OCI-M2 (cell line): ENCODE measurements around the gene CLCN7.

Experiments
- DNase-seq: peaks from one replicate; lab custom pipeline; 2025; ENCODE audit not compliant: unreplicated experiment; lab: John Stamatoyannopoulos, UW

CLCN7 gene

GRCh38 chr16:1474796-1475551 lies at the start of gene CLCN7:
Gene CLCN7, minus strand, starts transcription at chr16:1475028. Its CDS starts 54 bp downstream, at chr16:1474974.
- no peak for DNase-seq

GRCh38 chr16:1524366-1524765 lies 49.5 kb upstream of the CLCN7 start:
- DNase-seq, result no peak

- no peak for DNase-seq
Measured at GRCh38 chr16:1523581-1524245, 48.9 kb upstream of the CLCN7 start.

- no peak for DNase-seq
Measured at GRCh38 chr16:1520461-1520860, 45.6 kb upstream of the CLCN7 start.

GRCh38 chr16:1519831-1520230 lies 45.0 kb upstream of the CLCN7 start:
- no peak for DNase-seq

- DNase-seq, result no peak
Measured at GRCh38 chr16:1518626-1519135, 43.9 kb upstream of the CLCN7 start.

GRCh38 chr16:1514507-1514906 lies 39.7 kb upstream of the CLCN7 start:
- DNase-seq, result no peak

- no peak for DNase-seq
Measured at GRCh38 chr16:1512774-1513173, 37.9 kb upstream of the CLCN7 start.

GRCh38 chr16:1511662-1512569 lies 37.1 kb upstream of the CLCN7 start:
- no peak for DNase-seq

GRCh38 chr16:1510941-1511351 lies 36.1 kb upstream of the CLCN7 start:
- no peak for DNase-seq

GRCh38 chr16:1510272-1510671 lies 35.4 kb upstream of the CLCN7 start:
- no peak for DNase-seq

- DNase-seq, result no peak
Measured at GRCh38 chr16:1509307-1510221, 34.7 kb upstream of the CLCN7 start.

- DNase-seq, result no peak
Measured at GRCh38 chr16:1508494-1509187, 33.8 kb upstream of the CLCN7 start.

GRCh38 chr16:1506494-1507213 lies 31.8 kb upstream of the CLCN7 start:
- DNase-seq, result no peak

GRCh38 chr16:1505912-1506311 lies 31.1 kb upstream of the CLCN7 start:
- DNase-seq, result no peak

- no peak for DNase-seq
Measured at GRCh38 chr16:1505073-1505844, 30.4 kb upstream of the CLCN7 start.

- no peak for DNase-seq
Measured at GRCh38 chr16:1503110-1503955, 28.5 kb upstream of the CLCN7 start.
